ENCODE data around the gene POLR3B. TPM values are rescaled to one million over a fixed set of nuclear protein-coding genes. Genes with fewer than 3 reads are reported as not detected.
A peak's percentile ranks its signal among the peaks of the same experiment; 100 is the strongest.

Gene POLR3B
- total and polyA plus RNA-seq, 9 of the 15 experiments (the other 6 are each of a cell fraction or from before 2014, with no cell fraction given), result 7.6 to 17.9 (median 14.4) TPM

- no peak for TF ChIP-seq USF2 (CRISPR knock-in tag; IDR thresholded peaks at IDR 0.05)
- peak; percentile 56 for TF ChIP-seq MEIS2 (IDR thresholded peaks at IDR 0.05; ENCODE audit: partially characterized antibody)
- TF ChIP-seq NR0B1 (IDR thresholded peaks at IDR 0.05; ENCODE audit: partially characterized antibody), result no peak
- TF ChIP-seq ZBTB9 (CRISPR knock-in tag; IDR thresholded peaks at IDR 0.05), result no peak
- TF ChIP-seq SIRT6 (IDR thresholded peaks at IDR 0.05; ENCODE audit: low read depth, low read length), result no peak
- no peak for TF ChIP-seq ARID3B (CRISPR knock-in tag; IDR thresholded peaks at IDR 0.05; ENCODE audit: borderline replicate concordance)
- no peak for TF ChIP-seq ZNF778 (CRISPR knock-in tag; IDR thresholded peaks at IDR 0.05)
- TF ChIP-seq CHCHD3 (CRISPR knock-in tag; IDR thresholded peaks at IDR 0.05), result no peak
- no peak for TF ChIP-seq CEBPZ (IDR thresholded peaks at IDR 0.05; ENCODE audit: borderline replicate concordance, low read depth, low read length)
- no peak for TF ChIP-seq HNRNPH1 (optimal IDR thresholded peaks at IDR 0.05; ENCODE audit: low read depth, low read length)
- no peak for TF ChIP-seq ZNF3 (CRISPR knock-in tag; IDR thresholded peaks at IDR 0.05)
- peak; percentile 74; the same call in 1 of the 2 replicates for TF ChIP-seq POLR2AphosphoS5 (IDR thresholded peaks at IDR 0.05; ENCODE audit: control insufficient read depth, insufficient read depth, low read depth, low read length)
- TF ChIP-seq E2F3 (CRISPR knock-in tag; IDR thresholded peaks at IDR 0.05), result no peak
- TF ChIP-seq CBFA2T3 (IDR thresholded peaks at IDR 0.05), result peak; percentile 95
- TF ChIP-seq KAT2B (IDR thresholded peaks at IDR 0.05; ENCODE audit: low read depth, low read length), result no peak
- peak; percentile 77 for TF ChIP-seq NBN (IDR thresholded peaks at IDR 0.05; ENCODE audit: low read depth)
- no peak for TF ChIP-seq ZNF277 (CRISPR knock-in tag; IDR thresholded peaks at IDR 0.05; ENCODE audit: borderline replicate concordance)
Measured at GRCh38 chr12:106358396-106359241, 1.1 kb downstream of the POLR3B start (continued).

Data from K562 (cell line).